Naive thymus-derived CD4-positive, alpha-beta T cell (primary cell): ENCODE measurements around the gene CAND2. TPM values are rescaled to one million over a fixed set of nuclear protein-coding genes. Genes with fewer than 3 reads are reported as not detected.
"Not testable (repeated sequence)": the region's sequence is repeated elsewhere in the genome, so short reads cannot be mapped to it uniquely, and the experiment has no call there.

Experiments used
- ATAC-seq: fragments of 150-1000 bp; cut with Tn5 transposase; 2 replicates; pipeline ENCODE4 v1.10.0; 2021; ENCODE audit warnings: mild to moderate bottlenecking, moderate library complexity
- CTCF ChIA-PET: fragments of 350-600 bp; sonication (Branson Sonifier 250); formaldehyde crosslinking; loops from one replicate; lab custom pipeline; 2021; ENCODE audit warnings: antibody characterized with exemption; lab: Charles Lee
- POLR2A ChIA-PET: fragments of 350-600 bp; sonication (Branson Sonifier 250); formaldehyde crosslinking; loops from one replicate; lab custom pipeline; 2021; ENCODE audit warnings: antibody characterized with exemption, inconsistent platforms; lab: Charles Lee
- DNase-seq, 9 donors: peaks; one replicate each; pipeline versions ENCODE4 v3.0.0 to v3.0.0-alpha.2; 2020 to 2022; ENCODE audit warnings: mixed read lengths in 1 of 9
- H3K27ac ChIP-seq: one replicate; pipeline ENCODE4 v1.7.0; 2013; ENCODE audit warnings: mild to moderate bottlenecking, low read depth, low read length, moderate library complexity
- H3K27me3 ChIP-seq, 2 donors: one replicate each; pipeline ENCODE4 v1.7.0; 2013; ENCODE audit warnings: low read length in 2 of 2, mild to moderate bottlenecking in 2 of 2, moderate library complexity in 2 of 2; ENCODE audit not compliant: control insufficient read depth in 2 of 2, insufficient read depth in 2 of 2
- H3K36me3 ChIP-seq, 3 experiments: 1 replicate in 2 of 3; 2 replicates in 1 of 3; pipeline ENCODE4 v1.7.0; 2013; ENCODE audit warnings: low read length in 3 of 3, mild to moderate bottlenecking in 3 of 3, moderate library complexity in 1 of 3; ENCODE audit not compliant: insufficient read depth in 3 of 3, control insufficient read depth in 2 of 3
- H3K4me1 ChIP-seq, 2 donors: one replicate each; pipeline ENCODE4 v1.7.0; 2013; ENCODE audit warnings: low read length in 2 of 2, mild to moderate bottlenecking in 2 of 2, moderate library complexity in 1 of 2; ENCODE audit not compliant: control insufficient read depth in 2 of 2, insufficient read depth in 2 of 2
- H3K4me3 ChIP-seq: 2 replicates; pipeline ENCODE4 v1.7.0; 2013; ENCODE audit warnings: mild to moderate bottlenecking, low read length
- H3K9me3 ChIP-seq, 3 experiments: 1 replicate in 2 of 3; 2 replicates in 1 of 3; pipeline ENCODE4 v1.7.0; 2013; ENCODE audit warnings: low read length in 3 of 3; ENCODE audit not compliant: control insufficient read depth in 2 of 3
- H3K27ac Mint-ChIP-seq, 9 donors: one replicate each; pipeline ENCODE4 v1.8.0; 2020 to 2022; ENCODE audit warnings: mixed read lengths in 9 of 9, mild to moderate bottlenecking in 8 of 9, moderate library complexity in 5 of 9, inconsistent platforms in 2 of 9
- H3K27me3 Mint-ChIP-seq, 5 donors: one replicate each; pipeline ENCODE4 v1.8.0; 2021 to 2022; ENCODE audit warnings: mixed read lengths in 5 of 5, mild to moderate bottlenecking in 1 of 5
- H3K36me3 Mint-ChIP-seq, 5 donors: one replicate each; pipeline ENCODE4 v1.8.0; 2020 to 2022; ENCODE audit warnings: mixed read lengths in 5 of 5, mild to moderate bottlenecking in 3 of 5, inconsistent platforms in 1 of 5
- H3K4me1 Mint-ChIP-seq, 7 donors: one replicate each; pipeline ENCODE4 v1.8.0; 2020 to 2022; ENCODE audit warnings: mixed read lengths in 7 of 7, mild to moderate bottlenecking in 3 of 7, inconsistent platforms in 1 of 7
- H3K4me3 Mint-ChIP-seq, 10 donors: one replicate each; pipeline ENCODE4 v1.8.0; 2020 to 2022; ENCODE audit warnings: mild to moderate bottlenecking in 10 of 10, mixed read lengths in 10 of 10, moderate library complexity in 6 of 10, inconsistent platforms in 2 of 10
- H3K9me3 Mint-ChIP-seq, 11 donors: one replicate each; pipeline ENCODE4 v1.8.0; 2020 to 2022; ENCODE audit warnings: mixed read lengths in 11 of 11, mild to moderate bottlenecking in 4 of 11, inconsistent platforms in 1 of 11, moderate library complexity in 1 of 11
- intact Hi-C, 2 donors: fragments of 100-400 bp; cut with micrococcal nuclease; formaldehyde crosslinking; loops; one replicate each; pipeline ENCODE4 v1.15.1; 2023
- polyA plus RNA-seq, 2 donors: library from polyadenylated mRNA; unstranded; fragments of 300-500 nt; fragmentation: Illumina TruSeq; gene quantifications; one replicate each; pipeline ENCODE4 v1.2.3, GENCODE V29; 2021
- total RNA-seq, 6 experiments: library from RNA in 5 of 6; stranded (reverse) in 5 of 6; gene quantifications; 1 replicate in 5 of 6; 2 replicates in 1 of 6; pipeline ENCODE4 v1.2.3 and lab custom pipeline; 2021 to 2026

Gene CAND2
- total and polyA plus RNA-seq, 7 experiments from 2014 or later, result 0.15 to 8.2 (median 4.3) TPM

GRCh38 chr3:12845811-12846210, 49.3 kb downstream of the CAND2 start:
- Histone ChIP-seq H3K27me3 (no peaks in the 10 kb centered on the region), H3K4me3 (no peak overlapping the region), H3K36me3 (peaks cover 0 to 5% (median 0%) of the 10 kb centered on the region in 3 experiments), H3K4me1 (peaks cover 0 to 3% of the 10 kb centered on the region in 2 donors), H3K9me3 (no peaks in the 10 kb centered on the region), H3K27ac (no peak overlapping the region)
- intact Hi-C loops, result loop anchor here in 1 of 2 donors (10.0 kb wide), 1 partner anchor 609 kb away; no protein-coding TSS in a partner anchor
- ChIA-PET POLR2A (no interaction called here), CTCF (no interaction called here)
- ATAC-seq (no peak), DNase-seq (no peak)
- H3K27ac Mint-ChIP-seq, result no peak overlapping the region
- H3K4me1 Mint-ChIP-seq, result peaks cover under 1 to 14% (median 6%) of the 10 kb centered on the region in 7 donors
- no peak overlapping the region for H3K4me3 Mint-ChIP-seq
- H3K36me3 Mint-ChIP-seq, result peaks cover 0 to 1% (median 1%) of the 10 kb centered on the region in 5 donors
- H3K9me3 Mint-ChIP-seq, result peaks cover 0 to 1% (median 0%) of the 10 kb centered on the region in 11 donors
- peaks cover 0 to 1% (median 0%) of the 10 kb centered on the region in 5 donors for H3K27me3 Mint-ChIP-seq

DNA sequence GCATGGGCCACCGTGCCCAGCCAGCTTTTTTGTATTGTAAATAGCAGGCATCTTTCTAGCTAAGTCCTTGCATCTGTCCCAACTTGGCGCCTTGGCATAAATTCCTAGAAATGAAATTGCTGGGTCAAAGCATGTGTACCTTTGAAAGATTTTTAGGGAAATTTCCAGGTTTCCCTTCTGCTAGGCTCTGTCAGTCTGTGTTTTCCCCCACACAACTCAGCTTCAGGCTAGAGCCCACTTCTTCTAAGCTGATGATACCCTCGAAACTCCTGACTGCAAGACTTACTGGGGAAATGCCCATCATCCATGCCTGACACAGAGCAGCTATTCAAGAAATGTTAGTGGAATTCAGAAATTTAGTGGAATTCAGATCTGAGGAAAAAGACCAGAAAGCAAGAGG, 55.7 kb downstream of the CAND2 start:
- H3K4me3 ChIP-seq, result no peak overlapping the region
- no peak for DNase-seq
- intact Hi-C loops, result no loop called here
- ChIA-PET CTCF (interaction anchor here (1.1 kb wide), 1 partner anchor 10 kb away, joined by 3 read pairs; no protein-coding TSS in a partner anchor), POLR2A (interaction anchor here (1.3 kb wide), 1 partner anchor 10 kb away, joined by 4 read pairs; no protein-coding TSS in a partner anchor)
- Mint-ChIP-seq H3K27ac (no peak overlapping the region), H3K27me3 (peaks cover 0 to 12% (median 6%) of the 10 kb centered on the region in 5 donors), H3K4me3 (no peak overlapping the region), H3K36me3 (no peaks in the 10 kb centered on the region), H3K9me3 (no peaks in the 10 kb centered on the region), H3K4me1 (no peaks in the 10 kb centered on the region)
- ATAC-seq, result no peak
- no peaks in the 10 kb centered on the region for H3K27me3 ChIP-seq
- no peaks in the 10 kb centered on the region for H3K4me1 ChIP-seq
- no peak overlapping the region for H3K27ac ChIP-seq
- no peaks in the 10 kb centered on the region for H3K36me3 ChIP-seq
- no peaks in the 10 kb centered on the region for H3K9me3 ChIP-seq

GRCh38 chr3:12853847-12854246, 57.4 kb downstream of the CAND2 start:
- peaks cover 0 to 14% (median 6%) of the 10 kb centered on the region in 5 donors for H3K27me3 Mint-ChIP-seq
- CTCF ChIA-PET, H3K27ac ChIP-seq, H3K9me3 ChIP-seq, H3K4me1 Mint-ChIP-seq, DNase-seq, H3K36me3 ChIP-seq, H3K27ac Mint-ChIP-seq, H3K4me1 ChIP-seq, H3K27me3 ChIP-seq, H3K36me3 Mint-ChIP-seq, H3K4me3 Mint-ChIP-seq, H3K9me3 Mint-ChIP-seq, POLR2A ChIA-PET, H3K4me3 ChIP-seq, intact Hi-C loops: not testable (repeated sequence)
- ATAC-seq, result peak; percentile 27

GRCh38 chr3:12854565-12854964, 58.1 kb downstream of the CAND2 start:
- Histone ChIP-seq H3K27ac (no peak overlapping the region), H3K4me3 (no peak overlapping the region), H3K9me3 (no peaks in the 10 kb centered on the region), H3K4me1 (no peaks in the 10 kb centered on the region), H3K27me3 (no peaks in the 10 kb centered on the region), H3K36me3 (no peaks in the 10 kb centered on the region)
- Mint-ChIP-seq H3K27ac (no peak overlapping the region), H3K9me3 (no peaks in the 10 kb centered on the region), H3K36me3 (no peaks in the 10 kb centered on the region), H3K4me1 (no peaks in the 10 kb centered on the region), H3K27me3 (peaks cover 0 to 15% (median 6%) of the 10 kb centered on the region in 5 donors), H3K4me3 (no peak overlapping the region)
- DNase-seq (no peak), ATAC-seq (no peak)
- CTCF ChIA-PET, result no interaction called here
- POLR2A ChIA-PET, result no interaction called here
- intact Hi-C loops, result no loop called here

DNA sequence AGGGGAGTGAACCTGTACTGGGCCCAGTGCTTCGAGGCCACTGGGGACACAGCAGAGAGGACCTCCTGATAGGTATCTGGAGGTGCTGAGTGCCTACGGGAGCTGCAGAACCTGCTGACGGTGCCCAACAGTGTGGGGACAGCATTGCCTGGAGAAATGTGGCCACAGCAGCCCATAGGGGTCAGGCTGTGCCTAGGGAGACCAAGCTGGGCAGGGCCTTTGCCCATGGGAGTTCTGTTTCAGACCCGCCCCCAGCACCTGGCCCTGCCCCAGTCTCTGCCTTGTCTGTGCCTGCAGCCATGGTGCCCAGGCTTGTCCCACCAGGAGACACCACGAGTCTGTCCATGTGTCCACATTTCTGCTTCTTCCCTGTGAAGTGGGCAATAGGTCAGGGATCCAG, 60.1 kb downstream of the CAND2 start:
- Mint-ChIP-seq H3K4me1 (no peaks in the 10 kb centered on the region), H3K4me3 (no peak overlapping the region), H3K9me3 (no peaks in the 10 kb centered on the region), H3K27ac (no peak overlapping the region), H3K36me3 (no peaks in the 10 kb centered on the region), H3K27me3 (peaks cover 0 to 17% (median 6%) of the 10 kb centered on the region in 5 donors)
- ChIA-PET POLR2A (no interaction called here), CTCF (no interaction called here)
- DNase-seq (no peak), ATAC-seq (no peak)
- H3K36me3 ChIP-seq, result no peaks in the 10 kb centered on the region
- H3K4me3 ChIP-seq, result no peak overlapping the region
- intact Hi-C loops, result no loop called here
- H3K27ac ChIP-seq, result no peak overlapping the region
- no peaks in the 10 kb centered on the region for H3K4me1 ChIP-seq
- no peaks in the 10 kb centered on the region for H3K9me3 ChIP-seq
- H3K27me3 ChIP-seq, result no peaks in the 10 kb centered on the region

DNA sequence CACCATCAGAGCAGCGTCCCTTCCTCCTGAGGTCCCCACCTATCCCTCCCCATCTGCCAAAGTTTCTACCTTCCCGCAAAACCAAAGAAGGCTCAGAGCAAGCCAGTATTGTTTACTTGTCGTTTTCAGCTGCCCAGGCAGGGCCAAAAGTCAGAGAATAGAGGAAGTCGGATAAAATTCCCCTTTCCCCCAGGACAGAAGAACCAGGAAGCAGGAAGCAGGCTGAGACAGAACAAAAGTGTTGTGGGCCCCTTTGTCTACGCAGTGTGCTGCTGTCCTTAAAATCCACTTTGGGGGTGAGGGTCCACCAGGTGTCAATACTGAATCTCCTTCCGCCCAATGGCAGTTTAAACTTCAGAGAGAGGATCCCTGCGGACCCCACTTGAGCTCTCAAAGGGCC, 63.4 kb downstream of the CAND2 start:
- H3K9me3 ChIP-seq, result no peaks in the 10 kb centered on the region
- Mint-ChIP-seq H3K9me3 (peaks cover 0 to 5% (median under 1%) of the 10 kb centered on the region in 11 donors), H3K4me3 (no peak overlapping the region), H3K27ac (peak overlapping the region in 1 of 9 donors; percentile 38), H3K4me1 (no peaks in the 10 kb centered on the region), H3K36me3 (no peaks in the 10 kb centered on the region), H3K27me3 (peaks cover 0 to 11% (median 0%) of the 10 kb centered on the region in 5 donors)
- no peaks in the 10 kb centered on the region for H3K36me3 ChIP-seq
- ChIA-PET CTCF (no interaction called here), POLR2A (no interaction called here)
- H3K4me1 ChIP-seq, result no peaks in the 10 kb centered on the region
- H3K27me3 ChIP-seq, result no peaks in the 10 kb centered on the region
- DNase-seq (no peak), ATAC-seq (no peak)
- intact Hi-C loops, result no loop called here
- no peak overlapping the region for H3K4me3 ChIP-seq
- H3K27ac ChIP-seq, result no peak overlapping the region

GRCh38 chr3:12861611-12862010, 65.1 kb downstream of the CAND2 start:
- Histone ChIP-seq H3K9me3 (peaks cover 0 to 9% (median 0%) of the 10 kb centered on the region in 3 experiments), H3K36me3 (no peaks in the 10 kb centered on the region), H3K27me3 (no peaks in the 10 kb centered on the region), H3K27ac (no peak overlapping the region), H3K4me3 (no peak overlapping the region), H3K4me1 (no peaks in the 10 kb centered on the region)
- no peak for DNase-seq
- Mint-ChIP-seq H3K27me3 (peaks cover 0 to 14% (median 0%) of the 10 kb centered on the region in 5 donors), H3K4me3 (no peak overlapping the region), H3K27ac (no peak overlapping the region), H3K4me1 (no peaks in the 10 kb centered on the region), H3K36me3 (peaks cover 0 to 5% (median 0%) of the 10 kb centered on the region in 5 donors), H3K9me3 (peaks cover 0 to 18% (median 5%) of the 10 kb centered on the region in 11 donors)
- ATAC-seq, result no peak
- intact Hi-C loops, result no loop called here
- ChIA-PET CTCF (no interaction called here), POLR2A (interaction anchor here (1.1 kb wide), 1 partner anchor 20 kb away, joined by 3 read pairs; the partner anchor contains the start of gene RPL32)
